ENCODE measurements around the gene PRDX2. TPM values are rescaled to one million over a fixed set of nuclear protein-coding genes. Genes with fewer than 3 reads are reported as not detected.

The PRDX2 gene
- total and polyA plus RNA-seq, 2 experiments from 2014 or later, result 497 to 581 TPM

DNA sequence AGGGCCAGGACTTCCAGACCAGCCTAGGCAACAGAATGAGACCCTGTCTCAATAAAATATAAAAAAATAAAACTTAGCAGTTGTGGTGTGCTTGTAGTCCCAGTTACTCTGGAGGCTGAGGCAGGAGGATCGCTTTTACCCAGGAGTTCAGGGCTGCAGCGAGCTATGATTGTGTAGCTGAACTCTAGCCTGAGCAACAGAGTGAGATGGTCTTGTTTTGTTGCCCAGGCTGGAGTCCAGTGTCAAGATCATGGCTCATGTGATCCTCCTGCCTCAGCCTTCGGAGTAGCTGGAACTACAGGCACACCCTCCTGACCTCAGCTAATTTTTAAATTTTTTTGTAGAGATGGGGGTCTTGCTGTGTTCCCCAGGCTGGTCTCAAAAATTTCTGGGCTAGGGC is 14.6 kb downstream of the PRDX2 start:
- H3K9me2 ChIP-seq (replicated peaks; ENCODE audit: insufficient read depth), result no peaks in the 10 kb centered on the region
- no peaks in the 10 kb centered on the region for H3K9me3 ChIP-seq (ENCODE audit: low read depth)
- no peak for TF ChIP-seq EZH2phosphoT487 (IDR thresholded peaks at IDR 0.05; ENCODE audit: low read depth, severe bottlenecking, unreplicated experiment)
- no peak for TF ChIP-seq EZH2 (IDR thresholded peaks at IDR 0.05; ENCODE audit: borderline replicate concordance)
- TF ChIP-seq, protein P1, sequence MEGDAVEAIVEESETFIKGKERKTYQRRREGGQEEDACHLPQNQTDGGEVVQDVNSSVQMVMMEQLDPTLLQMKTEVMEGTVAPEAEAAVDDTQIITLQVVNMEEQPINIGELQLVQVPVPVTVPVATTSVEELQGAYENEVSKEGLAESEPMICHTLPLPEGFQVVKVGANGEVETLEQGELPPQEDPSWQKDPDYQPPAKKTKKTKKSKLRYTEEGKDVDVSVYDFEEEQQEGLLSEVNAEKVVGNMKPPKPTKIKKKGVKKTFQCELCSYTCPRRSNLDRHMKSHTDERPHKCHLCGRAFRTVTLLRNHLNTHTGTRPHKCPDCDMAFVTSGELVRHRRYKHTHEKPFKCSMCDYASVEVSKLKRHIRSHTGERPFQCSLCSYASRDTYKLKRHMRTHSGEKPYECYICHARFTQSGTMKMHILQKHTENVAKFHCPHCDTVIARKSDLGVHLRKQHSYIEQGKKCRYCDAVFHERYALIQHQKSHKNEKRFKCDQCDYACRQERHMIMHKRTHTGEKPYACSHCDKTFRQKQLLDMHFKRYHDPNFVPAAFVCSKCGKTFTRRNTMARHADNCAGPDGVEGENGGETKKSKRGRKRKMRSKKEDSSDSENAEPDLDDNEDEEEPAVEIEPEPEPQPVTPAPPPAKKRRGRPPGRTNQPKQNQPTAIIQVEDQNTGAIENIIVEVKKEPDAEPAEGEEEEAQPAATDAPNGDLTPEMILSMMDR (IDR thresholded peaks at IDR 0.05; ENCODE audit: poor library complexity), result no peak
- H3K27ac ChIP-seq, result peak overlapping the region; percentile 99
- H3K36me3 ChIP-seq (replicated peaks; ENCODE audit: insufficient read depth, low read depth), result no peaks in the 10 kb centered on the region
- peaks cover 5% of the 10 kb centered on the region for H3K79me2 ChIP-seq
- H4K20me1 ChIP-seq (ENCODE audit: insufficient read depth, poor library complexity, severe bottlenecking), result no peaks in the 10 kb centered on the region
- no peaks in the 10 kb centered on the region for H3K27me3 ChIP-seq
- DNase-seq (ENCODE audit: low spot score), result no peak
- H2AFZ ChIP-seq, result no peak overlapping the region
- H3K4me1 ChIP-seq (ENCODE audit: insufficient read depth), result peaks cover 74% of the 10 kb centered on the region
- 97% methylated on average over 3 of the region's 3 CpGs for WGBS (ENCODE audit: low lambda C conversion rate, missing lambda C conversion rate)
- no peak overlapping the region for H3K4me2 ChIP-seq
- no peak overlapping the region for H3K4me3 ChIP-seq

DNA sequence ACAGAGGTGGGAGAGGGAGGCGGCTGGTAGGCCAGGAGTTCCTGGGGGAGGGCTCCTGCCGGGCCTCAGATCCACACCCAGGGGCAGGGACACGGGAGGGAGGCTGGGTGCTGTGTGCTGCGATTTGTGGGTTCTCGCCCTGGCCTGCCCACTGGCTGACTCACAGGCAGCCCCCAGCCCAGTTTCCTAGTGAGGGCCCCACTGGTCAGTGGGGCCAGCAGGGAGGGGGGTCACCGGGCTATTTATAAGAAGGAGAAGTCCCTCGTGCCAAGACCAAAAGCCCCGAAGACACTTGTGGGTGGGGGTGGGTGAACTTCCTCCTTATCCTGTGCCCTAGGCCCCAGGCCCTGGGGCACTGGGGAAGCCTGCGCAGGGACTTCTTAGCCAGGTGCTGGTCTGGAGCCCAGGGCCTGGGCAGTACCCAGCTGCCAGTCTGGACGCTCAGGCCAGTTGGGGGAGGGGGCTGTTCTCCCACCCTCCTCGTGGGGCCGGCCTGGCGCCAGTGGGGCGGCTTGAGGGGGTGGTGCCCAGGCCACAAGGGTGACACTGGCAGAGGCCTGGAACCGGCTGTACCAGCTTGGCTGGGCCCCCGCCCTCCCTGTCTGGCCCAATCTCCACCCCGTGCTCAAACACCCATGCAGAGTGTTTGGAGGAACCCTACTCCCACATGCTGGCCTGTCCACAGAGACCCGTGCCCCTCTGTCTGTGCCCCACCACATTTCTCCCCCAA is 15.3 kb downstream of the PRDX2 start:
- H3K4me1 ChIP-seq (ENCODE audit: insufficient read depth), result peaks cover 74% of the 10 kb centered on the region
- H3K9me3 ChIP-seq (ENCODE audit: low read depth), result no peaks in the 10 kb centered on the region
- DNase-seq (ENCODE audit: low spot score), result no peak
- H3K9me2 ChIP-seq (replicated peaks; ENCODE audit: insufficient read depth), result no peaks in the 10 kb centered on the region
- 77% methylated on average over 12 of the region's 18 CpGs for WGBS (ENCODE audit: low lambda C conversion rate, missing lambda C conversion rate)
- no peak overlapping the region for H3K4me3 ChIP-seq
- no peak for TF ChIP-seq EZH2 (IDR thresholded peaks at IDR 0.05; ENCODE audit: borderline replicate concordance)
- TF ChIP-seq, protein P1 (IDR thresholded peaks at IDR 0.05; ENCODE audit: poor library complexity), result no peak
- no peak for TF ChIP-seq EZH2phosphoT487 (IDR thresholded peaks at IDR 0.05; ENCODE audit: low read depth, severe bottlenecking, unreplicated experiment)
- no peaks in the 10 kb centered on the region for H3K79me2 ChIP-seq
- H3K36me3 ChIP-seq (replicated peaks; ENCODE audit: insufficient read depth, low read depth), result no peaks in the 10 kb centered on the region
- H4K20me1 ChIP-seq (ENCODE audit: insufficient read depth, poor library complexity, severe bottlenecking), result no peaks in the 10 kb centered on the region
- H3K27me3 ChIP-seq, result no peaks in the 10 kb centered on the region
- H2AFZ ChIP-seq, result no peak overlapping the region
- H3K27ac ChIP-seq, result peak overlapping the region; percentile 99
- peak overlapping the region; percentile 98 for H3K4me2 ChIP-seq

DNA sequence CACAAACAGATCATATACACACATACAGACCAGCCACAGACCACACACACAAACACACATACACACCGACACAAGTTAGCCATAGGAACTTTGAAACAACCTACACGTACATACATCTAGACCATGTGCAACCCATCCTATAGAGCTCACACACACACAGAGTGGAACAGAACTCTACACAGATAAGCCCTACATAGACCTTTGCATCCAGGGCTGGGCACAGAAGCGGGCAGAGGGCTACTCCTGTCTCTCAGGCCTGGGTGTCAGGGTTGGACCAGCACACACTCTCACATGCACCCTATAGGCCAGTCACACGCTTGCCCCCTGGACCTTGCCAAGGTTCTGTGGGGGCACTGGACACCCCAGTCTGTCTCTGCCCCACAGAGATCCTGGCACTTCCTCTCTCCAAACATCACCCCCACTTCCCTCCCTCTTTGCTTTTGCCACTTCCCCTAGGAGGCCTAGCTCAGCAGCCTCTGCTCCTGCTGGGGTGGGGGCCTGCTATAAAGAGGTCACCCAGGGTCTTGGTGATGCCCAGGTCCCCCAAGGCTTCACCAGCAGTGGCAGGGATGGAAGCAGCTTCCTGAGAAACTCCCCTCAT is 16.1 kb downstream of the PRDX2 start:
- Histone ChIP-seq H3K79me2 (no peaks in the 10 kb centered on the region), H3K27ac (peak overlapping the region; percentile 99), H4K20me1 (ENCODE audit: insufficient read depth, poor library complexity, severe bottlenecking) (no peaks in the 10 kb centered on the region), H3K27me3 (no peaks in the 10 kb centered on the region), H3K4me2 (peak overlapping the region; percentile 98), H3K9me2 (replicated peaks; ENCODE audit: insufficient read depth) (no peaks in the 10 kb centered on the region), H2AFZ (no peak overlapping the region), H3K4me1 (ENCODE audit: insufficient read depth) (peaks cover 69% of the 10 kb centered on the region), H3K4me3 (no peak overlapping the region), H3K36me3 (replicated peaks; ENCODE audit: insufficient read depth, low read depth) (no peaks in the 10 kb centered on the region), H3K9me3 (ENCODE audit: low read depth) (no peaks in the 10 kb centered on the region)
- no peak for TF ChIP-seq EZH2 (IDR thresholded peaks at IDR 0.05; ENCODE audit: borderline replicate concordance)
- no peak for TF ChIP-seq EZH2phosphoT487 (IDR thresholded peaks at IDR 0.05; ENCODE audit: low read depth, severe bottlenecking, unreplicated experiment)
- TF ChIP-seq, protein P1 (IDR thresholded peaks at IDR 0.05; ENCODE audit: poor library complexity), result no peak
- DNase-seq (ENCODE audit: low spot score), result no peak
- 86% methylated on average over 4 of the region's 4 CpGs for WGBS (ENCODE audit: low lambda C conversion rate, missing lambda C conversion rate)

All from hepatocyte (in vitro differentiated cells).